GM21526 (cell line): ENCODE results near the gene ASB18.
"Not testable (repeated sequence)": the region's sequence is repeated elsewhere in the genome, so short reads cannot be mapped to it uniquely, and the experiment has no call there.

Experiments
- ATAC-seq: cut with Tn5 transposase; IDR thresholded peaks from one replicate; pipeline ENCODE4 v1.9.1; 2021; ENCODE audit warnings: moderate library complexity; ENCODE audit not compliant: unreplicated experiment, low FRiP score

ASB18 gene, protein sequence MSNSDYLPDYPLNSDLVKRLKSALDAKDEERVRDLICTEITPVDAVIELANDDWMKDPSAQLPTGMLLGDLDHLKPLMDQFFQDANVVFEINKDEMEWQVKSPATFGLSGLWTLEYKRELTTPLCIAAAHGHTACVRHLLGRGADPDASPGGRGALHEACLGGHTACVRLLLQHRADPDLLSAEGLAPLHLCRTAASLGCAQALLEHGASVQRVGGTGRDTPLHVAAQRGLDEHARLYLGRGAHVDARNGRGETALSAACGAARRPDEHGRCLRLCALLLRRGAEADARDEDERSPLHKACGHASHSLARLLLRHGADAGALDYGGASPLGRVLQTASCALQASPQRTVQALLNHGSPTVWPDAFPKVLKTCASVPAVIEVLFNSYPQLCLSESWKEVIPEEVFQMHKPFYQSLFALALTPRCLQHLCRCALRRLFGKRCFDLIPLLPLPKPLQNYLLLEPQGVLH

DNA sequence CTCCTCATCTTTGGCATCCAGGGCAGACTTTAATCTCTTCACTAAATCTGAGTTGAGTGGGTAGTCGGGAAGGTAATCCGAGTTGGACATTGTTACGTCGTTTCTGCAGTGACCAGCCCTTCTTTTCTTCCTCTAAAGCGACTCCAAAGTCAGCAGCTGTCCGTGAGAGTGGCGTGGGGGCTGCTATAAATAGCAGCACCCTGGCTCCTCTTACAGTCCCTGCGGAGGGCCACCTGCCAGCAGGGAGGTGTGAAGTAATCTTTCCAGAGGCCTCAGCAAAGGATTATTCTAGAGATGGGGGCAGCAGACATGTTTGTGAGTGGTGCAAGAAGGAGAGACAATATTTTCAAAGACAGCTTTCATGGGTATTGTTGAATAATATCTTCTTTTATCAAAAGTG lies at the start of gene ASB18:
Gene ASB18 (minus strand): TSS at position 151 of the 400 bp plus-strand sequence. CDS start 61 bp downstream, at position 90.
- ATAC-seq = no peak

DNA sequence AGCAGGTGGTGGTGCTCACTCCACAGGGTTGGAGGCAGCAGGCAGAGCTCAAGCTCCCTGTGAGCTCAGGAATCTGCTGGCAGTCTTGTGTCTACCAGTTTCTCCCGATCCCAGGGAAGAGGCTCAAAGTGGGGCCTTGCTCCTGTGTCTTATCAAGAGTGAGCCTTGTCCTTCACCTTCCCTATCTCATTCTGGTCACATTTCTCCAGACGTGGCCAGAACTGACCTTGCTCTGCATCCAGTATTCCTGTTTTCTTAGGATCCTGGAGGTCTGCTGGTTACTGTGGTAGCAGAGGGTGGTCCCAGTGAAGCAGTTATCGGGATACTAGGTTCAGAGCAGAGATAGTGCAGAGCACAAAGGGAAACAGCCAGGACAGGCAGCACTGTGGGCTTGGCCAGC lies 47.1 kb upstream of the ASB18 start:
- no peak for ATAC-seq

DNA sequence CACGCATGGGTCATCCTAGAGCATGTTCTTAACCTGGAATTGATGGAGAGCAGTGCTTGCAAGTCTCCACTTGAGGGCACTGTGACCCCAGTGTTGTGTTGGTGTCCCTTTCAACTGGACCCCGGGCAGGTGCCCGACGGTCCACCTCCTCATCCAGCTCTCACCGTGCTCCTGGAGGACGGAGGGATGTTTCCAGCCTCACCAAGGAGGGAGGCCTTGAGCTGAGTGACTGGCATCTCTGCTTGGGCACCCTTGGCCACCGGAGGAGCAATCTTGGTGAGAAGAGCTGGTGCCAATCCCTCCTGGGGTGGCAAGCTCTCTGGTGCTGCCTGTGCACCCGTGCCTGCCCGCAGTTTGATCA lies 45.4 kb upstream of the ASB18 start:
- no peak for ATAC-seq

DNA sequence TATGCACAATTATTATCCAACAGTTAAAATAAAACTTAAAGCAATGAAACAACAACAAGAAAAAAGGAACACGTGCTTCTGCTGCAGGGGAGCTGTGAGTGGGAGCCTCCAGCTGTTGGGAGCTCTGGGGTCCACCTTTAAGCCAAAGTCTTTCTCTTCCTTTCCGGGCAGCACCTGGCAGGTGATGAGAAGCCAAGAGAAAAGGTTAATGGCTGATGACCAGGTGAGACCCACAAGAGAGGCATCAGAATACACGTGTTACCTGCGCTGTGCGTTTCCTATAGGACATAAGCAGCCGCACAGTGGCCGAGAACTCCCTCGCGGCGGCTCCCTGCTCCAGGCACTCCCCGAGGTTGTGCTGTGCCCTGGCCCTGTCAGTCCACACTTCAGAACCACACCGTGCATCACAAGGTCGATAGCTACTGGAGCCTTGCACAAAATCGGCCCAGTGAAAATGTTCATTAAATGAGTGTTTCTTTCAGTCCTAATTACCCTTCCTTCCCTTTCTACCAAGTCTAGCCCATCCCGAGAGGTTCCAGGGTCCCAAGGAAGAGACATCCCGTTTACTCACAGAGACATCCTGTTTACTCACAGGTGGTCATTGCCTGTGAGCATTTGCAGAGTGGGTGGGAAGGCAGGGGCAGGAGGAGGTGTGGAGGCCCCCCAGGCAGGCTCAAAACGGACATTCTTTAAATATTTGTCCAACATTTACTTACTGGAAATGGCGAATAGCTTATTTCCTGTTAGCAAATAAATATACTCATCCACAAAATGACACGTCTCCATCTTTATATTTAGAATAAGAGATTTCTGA lies 44.9 kb upstream of the ASB18 start:
- ATAC-seq = no peak

DNA sequence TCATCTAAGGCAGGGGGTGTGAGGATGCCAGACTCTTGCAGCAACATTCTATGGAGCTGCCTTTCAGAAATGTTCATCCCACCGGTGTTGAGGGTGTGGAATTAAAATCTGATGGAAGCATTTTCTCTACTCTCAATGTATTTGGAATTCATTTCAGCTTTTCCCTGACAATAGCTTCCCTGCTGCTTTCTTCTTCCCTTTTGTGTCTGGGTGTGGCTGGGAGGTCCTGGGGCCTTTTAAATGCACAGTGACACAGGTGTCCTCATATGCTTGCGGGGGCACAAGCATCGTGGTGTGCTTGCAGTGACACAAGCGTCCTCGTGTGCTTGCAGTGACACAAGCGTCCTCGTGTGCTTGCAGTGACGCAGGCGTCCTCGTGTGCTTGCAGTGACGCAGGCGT lies 43.4 kb upstream of the ASB18 start:
- ATAC-seq = no peak

DNA sequence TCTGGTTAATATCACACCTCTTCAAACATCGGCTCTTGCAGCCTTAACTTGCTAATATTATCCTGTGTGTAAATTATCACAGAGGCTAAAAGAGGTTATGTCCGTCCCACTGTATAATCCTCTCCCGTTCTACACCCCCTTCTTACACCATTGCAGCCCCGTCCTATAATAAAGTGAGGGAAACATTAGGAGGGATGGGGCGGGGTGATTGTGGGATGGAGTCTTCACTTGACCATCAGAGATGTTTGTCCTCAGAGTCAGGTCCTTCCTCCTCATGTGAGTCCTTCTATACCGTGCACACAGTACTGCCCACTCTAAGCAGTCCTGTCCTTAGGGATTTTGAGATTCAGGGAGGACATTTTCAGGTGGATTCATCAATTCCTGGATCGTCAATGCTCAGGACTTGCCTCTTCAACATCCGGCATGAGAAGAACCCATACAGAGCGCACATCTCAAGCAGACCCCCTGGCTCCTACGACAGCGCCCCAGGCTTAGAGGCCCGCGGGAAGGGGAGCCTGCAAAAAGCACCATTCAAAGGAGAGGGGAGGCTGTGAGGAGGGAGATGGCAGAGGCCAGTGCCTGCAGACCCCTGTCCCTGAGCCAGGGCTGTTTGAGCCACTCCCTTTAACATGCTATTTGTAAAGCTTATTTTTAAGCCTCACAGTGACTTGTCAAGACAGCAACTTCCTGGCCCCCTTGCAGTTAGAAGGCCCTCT lies 42.8 kb upstream of the ASB18 start:
- ATAC-seq = no peak

DNA sequence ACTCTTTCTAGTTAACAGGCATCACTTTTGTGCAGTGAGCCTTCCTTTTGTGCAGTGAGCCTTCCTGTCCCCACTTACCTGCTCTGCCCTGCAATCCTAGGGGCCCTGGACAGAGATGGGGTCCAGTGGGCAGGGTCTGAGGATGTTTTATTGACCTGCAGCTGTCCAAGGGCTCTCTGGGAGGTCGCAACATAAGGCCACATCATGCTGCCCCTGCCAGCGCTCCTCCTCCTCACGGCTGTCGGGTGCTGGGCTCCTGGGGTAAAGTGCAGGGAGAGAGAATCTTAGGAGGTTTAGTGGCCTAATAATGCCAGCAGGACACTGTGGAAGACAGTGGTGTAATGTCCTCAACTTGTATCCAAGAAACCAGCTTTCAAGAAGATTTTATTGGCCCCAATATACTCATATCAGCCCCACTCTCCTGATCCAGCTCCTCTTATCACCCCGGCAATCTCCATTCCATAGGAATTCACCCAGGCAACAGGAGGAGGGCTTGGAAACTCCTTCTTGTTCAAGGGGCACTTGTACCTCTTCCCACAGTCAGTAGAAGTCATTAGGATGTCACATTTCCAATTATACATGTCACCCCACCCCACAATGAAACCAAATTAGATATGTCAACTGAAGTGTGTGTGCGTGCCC lies 41.9 kb upstream of the ASB18 start:
- ATAC-seq = no peak

DNA sequence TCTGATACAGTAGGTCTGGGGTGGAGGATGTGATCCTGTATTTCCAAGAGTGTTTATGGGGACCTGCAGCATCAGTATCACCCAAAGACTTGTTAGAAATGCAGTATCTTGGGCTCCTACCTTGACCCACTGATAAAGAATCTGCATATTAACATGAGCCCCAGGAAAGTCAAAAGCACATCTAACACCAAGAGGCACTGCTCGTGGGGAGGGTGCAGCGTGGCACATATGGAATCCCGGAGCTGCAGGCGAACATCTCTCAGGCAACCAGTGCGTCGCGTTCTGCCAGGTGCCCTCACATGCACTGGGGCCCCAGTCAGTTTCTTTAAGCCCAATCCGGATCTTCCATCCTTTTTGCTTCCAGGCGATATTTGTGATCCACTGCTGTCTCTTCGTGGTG lies 41.3 kb upstream of the ASB18 start:
- ATAC-seq = no peak

DNA sequence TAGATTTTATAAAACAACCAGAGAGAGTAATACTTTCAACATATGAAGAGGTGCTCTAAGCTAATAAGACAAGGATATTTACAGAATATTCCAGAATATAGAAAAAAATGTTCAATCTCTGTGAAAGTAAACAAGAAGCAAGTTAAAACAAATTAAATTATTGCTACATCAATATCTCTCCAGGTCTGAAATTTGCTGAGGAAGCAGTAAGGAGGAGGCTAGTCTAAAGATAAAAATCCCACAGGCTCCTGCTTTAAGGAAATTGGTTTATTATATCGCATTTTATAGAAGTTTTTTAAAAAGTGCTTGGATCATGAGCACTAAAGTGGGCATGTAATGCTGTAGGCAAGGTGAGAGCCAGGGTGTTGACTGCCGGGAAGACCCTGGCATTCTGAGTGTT lies 39.7 kb upstream of the ASB18 start:
- no peak for ATAC-seq

DNA sequence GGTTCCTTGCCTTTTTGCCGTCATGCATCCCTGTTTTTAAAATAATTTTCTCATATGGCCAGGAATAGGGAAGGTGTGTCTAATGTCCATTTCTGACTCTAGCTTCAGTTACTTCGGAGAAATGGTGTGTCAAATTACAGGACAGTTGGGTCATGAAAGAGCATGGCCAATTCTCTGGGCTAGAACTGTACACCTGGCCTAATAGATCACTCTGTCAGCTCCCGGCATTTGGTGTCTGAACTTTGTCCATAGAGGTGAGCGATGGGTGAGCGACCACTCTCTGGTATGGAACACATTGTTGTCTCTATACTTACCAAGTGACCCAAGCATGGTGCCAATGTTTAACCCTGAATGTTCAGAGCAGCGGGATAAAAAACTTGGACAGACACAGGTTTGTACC lies 38.3 kb upstream of the ASB18 start:
- ATAC-seq = no peak

DNA sequence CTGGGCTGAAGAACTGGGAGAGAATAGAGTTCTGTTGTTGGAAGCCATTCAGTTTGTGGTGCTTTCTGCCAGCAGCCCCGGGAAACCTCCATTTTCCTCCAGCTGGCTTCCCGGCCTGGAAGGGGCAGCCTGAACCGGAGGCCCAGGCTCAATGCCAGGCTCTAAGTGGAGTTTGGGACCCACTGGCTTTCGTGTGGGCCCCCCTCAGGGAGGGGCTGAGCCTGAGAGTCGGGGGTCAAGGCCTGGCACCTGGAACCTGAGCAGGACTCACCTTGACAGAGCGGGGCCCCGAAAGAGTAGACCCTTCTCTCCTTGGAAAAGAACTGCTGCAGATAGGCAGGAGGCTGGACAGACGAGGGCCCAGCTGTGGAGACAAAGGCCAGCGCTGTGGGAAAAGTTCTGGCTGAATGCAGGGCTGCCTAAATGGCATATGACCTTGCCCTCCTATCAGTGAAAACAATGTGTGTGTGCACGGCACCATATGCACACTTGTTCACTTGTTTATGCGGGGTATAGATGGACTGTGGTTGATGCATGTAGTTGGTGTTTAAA lies 34.8 kb upstream of the ASB18 start:
- ATAC-seq = no peak

DNA sequence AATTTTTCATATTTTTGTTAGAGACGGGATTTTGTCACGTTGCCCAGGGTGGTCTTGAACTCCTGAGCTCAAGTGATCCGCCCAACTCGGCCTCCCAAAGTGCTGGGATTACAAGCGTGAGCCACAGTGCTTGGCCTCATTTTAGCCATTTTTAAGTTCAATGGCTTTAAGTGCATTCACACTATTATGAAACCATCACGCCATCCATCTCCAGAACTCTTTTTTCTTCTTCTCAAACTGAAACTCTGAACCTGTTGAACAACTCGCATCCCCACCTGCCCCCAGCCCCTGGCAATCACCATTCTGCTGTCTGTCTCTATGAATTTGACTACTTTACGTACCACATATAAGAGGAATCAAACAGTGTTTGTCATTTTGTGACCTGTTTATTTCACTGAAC lies 31.3 kb upstream of the ASB18 start:
- ATAC-seq = no peak

DNA sequence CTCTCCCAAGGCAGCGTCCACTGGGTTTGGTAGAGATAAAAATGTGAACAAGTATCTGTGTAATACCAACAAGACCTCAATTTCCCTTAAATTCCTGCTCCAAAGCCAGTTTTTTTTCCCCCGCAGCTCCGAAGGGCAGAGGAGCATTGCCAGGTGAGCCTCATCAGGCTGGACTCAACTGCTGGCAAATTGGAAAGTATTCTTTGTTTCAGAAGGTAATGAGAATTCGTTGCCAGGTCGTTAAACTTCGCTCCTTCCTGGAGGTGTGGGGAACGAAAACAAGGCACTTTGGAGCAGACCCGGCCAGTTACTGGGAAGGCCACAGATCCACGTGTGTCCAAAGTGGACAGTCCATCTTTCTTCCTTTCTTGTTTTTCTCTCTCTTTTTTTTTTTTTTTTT lies 30.4 kb upstream of the ASB18 start:
- no peak for ATAC-seq

DNA sequence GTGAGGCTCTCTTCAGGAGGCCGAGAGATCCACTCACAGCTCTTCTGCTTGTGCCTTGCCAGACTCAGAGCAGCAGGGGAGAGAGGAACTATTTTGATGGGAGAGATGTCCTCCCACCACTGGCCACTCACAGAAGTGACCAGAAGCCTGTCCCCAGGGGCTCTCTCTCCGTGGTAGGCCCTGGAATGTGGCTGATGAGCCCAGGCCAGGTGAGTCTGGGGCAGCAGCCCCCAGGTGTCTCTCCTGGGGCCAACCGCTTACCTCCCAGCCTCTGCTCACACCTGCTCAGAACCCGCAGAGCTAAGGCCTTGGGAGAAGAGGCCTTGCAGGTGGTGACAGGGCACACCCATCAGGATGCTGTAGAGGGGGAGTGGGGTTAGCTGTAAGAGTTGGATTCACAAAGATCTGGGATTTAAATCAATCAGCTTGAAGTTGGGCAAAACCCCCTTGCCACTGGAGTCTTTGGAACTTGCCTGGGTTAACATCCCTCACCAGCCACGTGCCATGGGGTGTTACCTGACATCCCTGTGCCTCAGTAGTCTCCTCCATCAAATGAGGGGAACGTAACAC lies 29.1 kb upstream of the ASB18 start:
- no peak for ATAC-seq

DNA sequence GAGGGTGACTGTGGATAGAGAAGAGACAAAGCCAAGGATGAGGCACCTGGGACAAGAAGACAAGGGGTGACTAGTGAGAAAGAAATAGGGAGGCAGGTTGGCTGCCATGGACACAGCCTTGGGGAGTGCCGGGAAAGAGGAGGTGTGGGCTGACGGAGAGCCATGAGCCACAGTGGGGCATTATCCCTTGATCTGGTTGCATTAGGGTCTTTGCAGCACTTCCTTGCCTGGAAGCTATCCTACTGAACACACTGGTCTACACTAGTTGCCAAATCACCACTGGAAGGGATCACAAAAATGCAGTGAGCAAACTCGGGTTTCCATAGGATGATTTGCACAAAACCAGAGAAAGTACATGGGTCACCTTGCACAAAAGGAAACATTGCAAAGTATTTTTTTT lies 27.7 kb upstream of the ASB18 start:
- no peak for ATAC-seq

DNA sequence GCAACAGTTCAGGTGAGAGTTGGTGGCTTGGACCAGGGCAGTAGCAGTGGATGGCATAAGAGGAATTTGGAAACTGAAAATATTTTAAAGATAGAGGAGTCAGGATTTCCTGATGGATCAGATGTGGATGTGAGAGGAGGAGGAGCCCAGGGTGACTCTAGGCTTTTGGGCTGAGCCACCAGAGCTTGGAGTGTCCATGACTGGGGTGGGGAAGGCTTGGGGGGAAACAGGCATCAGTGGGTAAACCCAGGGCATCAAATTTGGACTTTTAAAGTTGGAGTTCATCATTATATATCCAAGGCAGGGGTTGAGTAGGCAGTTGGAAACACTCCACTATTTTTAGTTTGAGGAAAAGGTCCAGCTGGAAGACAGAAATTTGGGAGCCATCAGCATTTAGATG lies 27.3 kb upstream of the ASB18 start:
- ATAC-seq = no peak

DNA sequence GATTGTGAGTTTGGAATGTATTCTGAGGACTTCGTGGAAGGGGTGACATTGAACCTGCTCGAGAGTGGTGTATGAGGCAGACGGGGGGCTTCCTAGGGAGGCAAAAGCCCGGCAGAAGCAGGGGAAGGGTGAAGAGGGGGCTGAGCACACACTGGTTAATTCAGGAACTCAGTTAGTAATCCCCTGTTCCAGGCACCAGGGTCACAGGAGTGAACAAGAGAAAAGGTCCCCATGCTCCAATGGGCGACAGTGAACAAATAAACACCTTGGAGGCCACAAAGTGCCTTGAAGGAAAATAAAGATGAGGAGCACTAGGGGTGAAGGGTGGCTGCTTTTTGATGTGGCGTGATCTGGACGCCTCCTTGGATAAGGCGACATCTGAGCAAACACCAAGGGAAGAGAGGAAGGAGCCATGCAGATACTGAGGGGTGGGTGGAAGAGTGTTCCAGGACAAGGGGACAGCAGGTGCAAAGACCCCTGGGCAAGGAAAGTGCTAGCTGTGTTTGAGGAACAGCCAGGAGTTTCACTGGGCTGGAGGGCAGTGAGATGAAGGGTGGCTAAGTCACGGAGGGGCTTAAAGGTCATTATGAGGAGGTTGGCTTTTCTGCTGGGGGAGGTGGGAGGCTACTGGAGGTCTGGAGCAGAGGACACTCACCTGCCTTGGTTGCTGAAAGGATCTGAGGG lies 26.7 kb upstream of the ASB18 start:
- ATAC-seq = no peak

DNA sequence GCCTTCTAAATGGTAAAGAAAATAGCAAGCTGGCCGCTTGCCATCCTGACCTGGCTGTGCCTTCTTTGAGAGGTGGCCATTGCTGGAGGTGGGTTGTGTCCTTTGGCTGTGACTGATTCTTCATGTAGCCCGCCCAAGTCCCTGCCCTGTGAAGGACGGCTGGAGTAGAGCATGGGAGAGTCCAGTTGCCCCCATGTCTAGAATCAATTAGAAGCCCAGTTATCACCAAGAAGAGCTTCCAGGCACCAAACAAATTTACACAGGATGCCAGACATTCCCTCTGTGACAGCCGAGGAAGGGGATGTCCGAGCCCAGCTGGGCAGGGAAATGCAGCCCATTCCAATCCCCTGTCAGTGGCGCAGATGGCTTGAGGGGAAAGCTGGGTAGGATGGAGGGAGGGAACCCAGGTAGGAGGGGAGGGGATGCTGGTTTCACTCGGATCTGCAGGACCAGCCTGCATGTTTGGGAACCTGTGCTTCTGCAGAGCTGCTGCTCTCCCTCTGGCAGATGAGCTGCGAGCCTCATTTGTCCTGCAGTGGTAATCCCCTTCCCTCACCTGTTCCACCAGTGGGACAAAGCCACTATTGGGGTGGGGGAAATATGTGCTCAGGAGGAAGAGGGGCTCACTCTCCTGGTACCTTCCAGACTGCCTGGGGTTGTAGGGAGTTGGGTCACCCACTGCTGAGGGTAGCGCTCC lies 25.7 kb upstream of the ASB18 start:
- no peak for ATAC-seq

DNA sequence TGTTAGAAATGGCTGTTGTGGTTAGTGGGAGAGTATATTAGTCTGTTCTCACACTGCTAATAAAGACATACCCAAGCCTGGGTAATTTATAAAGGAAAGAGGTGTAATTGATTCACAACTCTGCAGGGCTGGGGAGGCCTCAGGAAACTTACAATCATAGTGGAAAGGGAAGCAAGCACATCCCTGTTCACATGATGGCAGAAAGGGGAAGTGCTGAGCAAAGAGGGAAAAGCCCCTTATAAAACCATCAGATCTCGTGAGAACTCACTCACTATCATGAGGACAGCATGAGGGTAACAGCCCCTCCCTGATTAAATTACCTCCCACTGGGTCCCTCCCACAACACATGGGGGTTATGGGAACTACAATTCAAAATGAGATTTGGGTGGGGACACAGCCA lies 24.2 kb upstream of the ASB18 start:
- ATAC-seq = not testable (repeated sequence)
